Measurements from ENCODE around the gene CAMTA1.

- TF ChIP-seq CTCF (IDR thresholded peaks at IDR 0.05): no peak
- TF ChIP-seq EZH2 (IDR thresholded peaks at IDR 0.05): no peak
- no peak for TF ChIP-seq EZH2phosphoT487 (IDR thresholded peaks at IDR 0.05)
Measured at GRCh38 chr1:7319196-7319595, 533.9 kb downstream of the CAMTA1 start.

Data from neural progenitor cell (in vitro differentiated cells).